Heart right ventricle (tissue), 16 donors: Measurements from ENCODE around the gene MAGI2. TPM values are rescaled to one million over a fixed set of nuclear protein-coding genes. Genes with fewer than 3 reads are reported as not detected.
"Not testable (repeated sequence)": the region's sequence is repeated elsewhere in the genome, so short reads cannot be mapped to it uniquely, and the experiment has no call there.

Experiments used
- ATAC-seq, 8 donors: fragments of 200-7000 bp; cut with Tn5 transposase; one replicate each; pipeline ENCODE4 v1.9.1; 2020; ENCODE audit warnings: mild to moderate bottlenecking in 8 of 8, moderate library complexity in 8 of 8, moderate number of reproducible peaks in 1 of 8
- DNase-seq, 2 donors: peaks; one replicate each; pipeline ENCODE4 v3.0.0-alpha.2; 2020
- H3K27ac ChIP-seq, 10 donors: fragments of 200-600 bp; sonication (generic) in 2 of 10; one replicate each; pipeline versions ENCODE4 v1.5.0 to v1.8.0; 2020 to 2022; ENCODE audit warnings: mild to moderate bottlenecking in 3 of 10
- H3K27me3 ChIP-seq, 7 donors: fragments of 200-600 bp; one replicate each; pipeline ENCODE4 v1.8.0; 2021 to 2022; ENCODE audit warnings: mild to moderate bottlenecking in 2 of 7
- H3K36me3 ChIP-seq, 9 donors: fragments of 200-600 bp; sonication (generic) in 1 of 9; one replicate each; pipeline versions ENCODE4 v1.5.0 to v1.8.0; 2020 to 2022; ENCODE audit warnings: mild to moderate bottlenecking in 2 of 9
- H3K4me1 ChIP-seq, 9 donors: fragments of 200-600 bp; sonication (generic) in 1 of 9; one replicate each; pipeline versions ENCODE4 v1.5.0 to v1.8.0; 2020 to 2022; ENCODE audit warnings: mild to moderate bottlenecking in 4 of 9
- H3K4me3 ChIP-seq, 10 donors: fragments of 200-600 bp; sonication (generic) in 2 of 10; one replicate each; pipeline versions ENCODE4 v1.5.0 to v1.8.0; 2020 to 2022; ENCODE audit warnings: mild to moderate bottlenecking in 7 of 10, moderate library complexity in 2 of 10
- H3K9me3 ChIP-seq, 11 donors: fragments of 200-600 bp in 10 of 11; sonication (generic) in 2 of 11; one replicate each; pipeline versions ENCODE4 v1.5.0 to v1.8.0; 2013 to 2022; ENCODE audit warnings: mild to moderate bottlenecking in 2 of 11, control low read depth in 1 of 11, moderate library complexity in 1 of 11
- CTCF ChIP-seq, 9 donors: fragments of 200-600 bp; sonication (generic) in 2 of 9; IDR thresholded peaks; one replicate each; pipeline versions ENCODE4 v1.5.0 to v1.8.0; 2021 to 2022; ENCODE audit warnings: antibody characterized with exemption in 9 of 9, mild to moderate bottlenecking in 5 of 9, moderate library complexity in 1 of 9
- WGBS, 2 donors: extraction: QIAGEN DNeasy Blood & Tissue Kit; methylation state at CpG; one replicate each; pipeline ENCODE4 v1.1.7; 2013; ENCODE audit warnings: inconsistent platforms in 1 of 2; 5-methylcytosine and 5-hydroxymethylcytosine counted together
- intact Hi-C, 10 donors: fragments of 100-400 bp; cut with DNase I; formaldehyde crosslinking; loops; one replicate each; pipeline versions ENCODE4 v1.11.1 to v1.14.2; 2022
- polyA plus RNA-seq, 2 donors: library from polyadenylated mRNA; stranded (reverse); fragments of 200-250 nt; gene quantifications; one replicate each; pipeline ENCODE4 v1.2.3, GENCODE V29; 2013
- total RNA-seq, 10 donors: library from RNA; stranded (reverse); fragmentation: NEBNext Ultra II Directional in 3 of 10; extraction: Animal tissue kit (Norgen Biotek cat#: 25700) in 3 of 10; gene quantifications; one replicate each; pipeline versions ENCODE4 v1.2.1 to v1.2.4, GENCODE V29; 2021 to 2023
- donor health status: Arrhythmogenic right ventricular cardiomyopathy.
- donor health status: ischemic (EF 13 %, LVEDD 7.1; RV severe dilation, severe dysfunction).
- donor health status: healthy with polysubstance abuse.
- donor health status: DM: no; HTN: yes; CAD: no.
- donor health status: DM: no; HTN: no; CAD: no.
- donor health status: ischemic (EF 25% LVEDD 6.9; RV normal size, moderate dysfunction).
- donor health status: ischemic (EF 25% LVEDD 5.7; RV mildly dilated, moderate dysfunction).
- donor health status: healthy.
- donor health status: DM: yes; HTN: yes; CAD: no.
- donor health status: Ischemic cardiomyopathy.
- donor health status: ischemic (EF 35%, LVEDD 5.7; RV mildly dilated, moderate dysfunction).
- donor health status: nonischemic (EF 11% LVEDD 7.7; RV severe dilation, severe dysfunction).
- donor health status: DM: yes; HTN: yes; CAD: no.
- donor health status: PGD.
- donor health status: ischemic (EF 29% LVEDD 5.4; RV normal size, mild dysfunction).
- donor health status: nonischemic (EF 23%, LVEDD 6.1; RV moderate dilation, normal function).

Gene MAGI2
- total and polyA plus RNA-seq, 12 donors: 0.83 to 6.0 (median 4.1) TPM

DNA sequence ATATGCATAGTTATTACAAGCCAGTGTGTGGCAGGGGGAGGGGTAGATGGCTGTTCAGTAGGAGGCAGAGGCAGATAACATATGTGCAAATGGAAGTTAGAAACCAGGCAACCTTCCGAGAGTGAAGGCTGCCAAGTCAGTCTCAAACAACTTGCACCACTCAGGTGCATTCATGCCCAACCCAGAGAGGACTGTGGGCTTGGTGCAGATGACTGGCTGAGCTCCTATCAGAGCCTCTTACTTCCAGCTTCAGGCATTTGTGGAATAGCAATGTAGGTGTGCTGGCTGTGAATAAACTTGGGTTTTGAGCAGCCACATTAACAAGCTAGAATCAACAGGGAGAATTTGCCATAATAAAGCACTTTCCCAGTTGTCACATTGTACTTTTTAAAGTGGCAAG lies 865.1 kb downstream of the MAGI2 start:
- Histone ChIP-seq H3K36me3 (no peaks in the 10 kb centered on the region), H3K9me3 (no peaks in the 10 kb centered on the region), H3K27ac (no peak overlapping the region), H3K27me3 (no peaks in the 10 kb centered on the region), H3K4me3 (no peak overlapping the region), H3K4me1 (no peaks in the 10 kb centered on the region)
- ATAC-seq (no peak), DNase-seq (no peak)
- intact Hi-C loops: no loop called here
- TF ChIP-seq CTCF (IDR thresholded peaks at IDR 0.05): no peak
- 28 to 63% methylated on average over 1 of the region's 1 CpG for WGBS, 2 donors

GRCh38 chr7:78587443-78588044 lies 865.9 kb downstream of the MAGI2 start:
- no peak for ATAC-seq
- Histone ChIP-seq H3K4me3 (no peak overlapping the region), H3K4me1 (no peaks in the 10 kb centered on the region), H3K36me3 (no peaks in the 10 kb centered on the region), H3K27me3 (no peaks in the 10 kb centered on the region), H3K27ac (no peak overlapping the region), H3K9me3 (no peaks in the 10 kb centered on the region)
- WGBS, 2 donors: 72 to 75% methylated on average over 5 of the region's 5 CpGs
- TF ChIP-seq CTCF (IDR thresholded peaks at IDR 0.05): peak in 5 of 9 donors; percentile 8 to 41 (median 30)
- DNase-seq: no peak
- intact Hi-C loops: no loop called here

DNA sequence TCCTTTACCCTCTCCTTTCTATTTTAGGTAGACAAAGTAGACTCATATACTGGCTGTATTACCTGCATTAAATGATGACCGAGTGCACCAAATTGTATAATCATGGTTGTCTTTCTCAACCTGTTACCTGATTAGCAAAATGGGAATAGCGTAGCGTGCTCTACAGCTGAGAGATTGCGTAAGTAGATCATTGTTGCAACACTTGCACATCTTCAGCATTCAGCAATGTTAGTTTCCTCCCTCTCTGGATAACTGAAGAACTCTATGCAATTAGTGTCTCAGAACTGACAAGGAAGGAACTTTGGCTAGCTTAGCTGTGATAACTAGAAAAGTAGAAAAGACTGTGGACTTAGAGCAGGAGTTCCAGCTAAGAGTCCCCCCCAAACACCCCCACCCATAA lies 867.5 kb downstream of the MAGI2 start:
- no peaks in the 10 kb centered on the region for H3K9me3 ChIP-seq
- no peaks in the 10 kb centered on the region for H3K4me1 ChIP-seq
- no peak overlapping the region for H3K27ac ChIP-seq
- no peaks in the 10 kb centered on the region for H3K36me3 ChIP-seq
- 88% methylated on average over 4 of the region's 4 CpGs for WGBS, 2 donors
- no peaks in the 10 kb centered on the region for H3K27me3 ChIP-seq
- intact Hi-C loops: no loop called here
- H3K4me3 ChIP-seq: no peak overlapping the region
- DNase-seq (no peak), ATAC-seq (no peak)
- no peak for TF ChIP-seq CTCF (IDR thresholded peaks at IDR 0.05)

- ATAC-seq (no peak), DNase-seq (no peak)
- intact Hi-C loops: no loop called here
- H3K27me3 ChIP-seq: no peaks in the 10 kb centered on the region
- no peak overlapping the region for H3K4me3 ChIP-seq
- H3K27ac ChIP-seq: no peak overlapping the region
- no peak for TF ChIP-seq CTCF (IDR thresholded peaks at IDR 0.05)
- H3K4me1 ChIP-seq: no peaks in the 10 kb centered on the region
- H3K9me3 ChIP-seq: no peaks in the 10 kb centered on the region
- no peaks in the 10 kb centered on the region for H3K36me3 ChIP-seq
- 32 to 43% methylated on average over 2 of the region's 2 CpGs for WGBS, 2 donors
Measured at GRCh38 chr7:78578686-78579085, 874.8 kb downstream of the MAGI2 start.

- ATAC-seq, H3K4me3 ChIP-seq, H3K36me3 ChIP-seq, intact Hi-C loops, H3K9me3 ChIP-seq, H3K4me1 ChIP-seq, DNase-seq, H3K27me3 ChIP-seq, H3K27ac ChIP-seq: not testable (repeated sequence)
- 75 to 79% methylated on average over 6 of the region's 7 CpGs for WGBS, 2 donors
Measured at GRCh38 chr7:78577174-78577952, 876.1 kb downstream of the MAGI2 start.
